Islet precursor cell (in vitro differentiated cells): ENCODE results near the gene SLC25A6.
"Not testable (repeated sequence)": the region's sequence is repeated elsewhere in the genome, so short reads cannot be mapped to it uniquely, and the experiment has no call there.

Experiments used
- DNase-seq: peaks from one replicate; pipeline ENCODE4 v3.0.0-alpha.2; 2018

Gene SLC25A6

GRCh38 chrX:1389181-1389992 is 2.5 kb downstream of the SLC25A6 start:
- no peak for DNase-seq

GRCh38 chrX:1388651-1389050 is 3.3 kb downstream of the SLC25A6 start:
- DNase-seq = no peak

GRCh38 chrX:1387141-1387776 is 4.7 kb downstream of the SLC25A6 start:
- peak; percentile 55 for DNase-seq

GRCh38 chrX:1386338-1387127 is 5.4 kb downstream of the SLC25A6 start:
- DNase-seq = no peak

GRCh38 chrX:1385253-1386223 is 6.4 kb downstream of the SLC25A6 start:
- DNase-seq = peak; percentile 47

- DNase-seq = peak; percentile 52
Measured at GRCh38 chrX:1384658-1385252, 7.2 kb downstream of the SLC25A6 start.

- peak; percentile 73 for DNase-seq
Measured at GRCh38 chrX:1380672-1381233, 11.2 kb downstream of the SLC25A6 start.

- DNase-seq = no peak
Measured at GRCh38 chrX:1378306-1378759, 13.6 kb downstream of the SLC25A6 start.

- DNase-seq = no peak
Measured at GRCh38 chrX:1368385-1368698, 23.6 kb downstream of the SLC25A6 start.

GRCh38 chrX:1366363-1366762 is 25.6 kb downstream of the SLC25A6 start:
- not testable (repeated sequence) for DNase-seq

- DNase-seq = no peak
Measured at GRCh38 chrX:1361910-1362309, 30.0 kb downstream of the SLC25A6 start.

GRCh38 chrX:1361275-1361674 is 30.6 kb downstream of the SLC25A6 start:
- no peak for DNase-seq

- no peak for DNase-seq
Measured at GRCh38 chrX:1360171-1360570, 31.7 kb downstream of the SLC25A6 start.

- DNase-seq = no peak
Measured at GRCh38 chrX:1359477-1359873, 32.4 kb downstream of the SLC25A6 start.

- no peak for DNase-seq
Measured at GRCh38 chrX:1358793-1359476, 33.0 kb downstream of the SLC25A6 start.

- DNase-seq = no peak
Measured at GRCh38 chrX:1357993-1358392, 33.9 kb downstream of the SLC25A6 start.

- peak; percentile 73 for DNase-seq
Measured at GRCh38 chrX:1355131-1356046, 36.5 kb downstream of the SLC25A6 start.

GRCh38 chrX:1354036-1355019 is 37.6 kb downstream of the SLC25A6 start:
- no peak for DNase-seq
